Hematopoietic multipotent progenitor cell treated with erythropoietin and hydrocortisone succinate and interleukin-3 and kit ligand, for 6 days (in vitro differentiated cells): ENCODE measurements around the gene ARHGAP22.

Source experiments
- DNase-seq: peaks from one replicate; pipeline ENCODE4 v3.0.0-alpha.2; 2015

Gene ARHGAP22

DNA sequence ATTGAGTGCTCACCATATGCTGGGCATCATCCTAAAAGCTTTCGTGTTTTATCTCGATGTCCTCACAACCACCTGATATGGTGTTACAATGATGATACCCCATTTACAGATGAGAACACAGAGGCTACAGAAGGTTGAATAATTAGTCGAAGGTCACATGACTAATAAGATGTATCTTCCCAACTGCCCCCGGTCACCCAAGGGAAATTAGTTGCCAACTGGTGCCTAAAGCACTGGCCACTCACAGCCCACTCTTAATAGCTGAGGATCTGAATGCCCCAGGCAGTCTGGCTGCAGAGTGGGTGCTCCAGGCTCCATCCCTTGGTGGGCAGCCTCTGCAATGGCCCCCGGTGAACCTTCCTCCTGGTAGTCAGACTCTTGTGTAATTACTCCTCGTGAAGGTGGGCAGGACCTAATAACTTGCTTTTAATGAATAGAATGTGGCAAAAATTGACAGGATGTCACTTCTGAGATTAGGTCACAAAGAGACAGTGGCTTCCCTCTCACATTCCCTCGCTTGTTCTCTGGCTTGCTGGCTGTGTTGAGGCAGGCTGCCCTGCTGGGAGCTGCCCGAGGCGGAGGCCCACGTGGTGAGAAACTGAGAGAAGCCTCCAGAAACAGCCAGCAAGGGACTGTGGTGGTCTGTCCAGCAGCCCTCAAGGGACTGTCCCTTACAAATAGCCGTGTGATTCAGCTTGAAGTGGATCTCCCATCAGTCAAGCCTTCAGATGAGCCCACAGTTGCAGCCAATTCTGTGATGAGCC is 109.4 kb downstream of the ARHGAP22 start:
- no peak for DNase-seq

DNA sequence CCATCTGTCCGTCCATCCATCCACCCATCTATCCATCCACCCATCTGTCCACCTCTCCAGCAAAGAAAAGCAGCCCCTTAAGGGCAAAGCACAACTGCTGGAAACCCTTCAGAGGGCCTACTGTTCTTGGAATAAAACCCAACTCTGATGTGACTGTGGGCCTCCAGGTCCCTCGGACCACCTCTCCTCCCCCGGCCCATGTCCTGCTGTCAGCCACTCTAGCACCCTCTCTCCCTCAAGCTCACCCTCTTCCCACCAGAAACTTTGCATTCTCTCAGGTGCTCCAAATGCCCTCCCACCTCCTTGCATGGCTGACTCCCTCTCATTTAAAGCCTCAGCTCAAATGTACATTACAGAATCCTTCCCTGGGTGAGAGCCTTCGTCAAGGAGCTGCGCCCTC is 110.3 kb downstream of the ARHGAP22 start:
- no peak for DNase-seq

GRCh38 chr10:48494073-48494472 is 110.8 kb downstream of the ARHGAP22 start:
- DNase-seq, result no peak

DNA sequence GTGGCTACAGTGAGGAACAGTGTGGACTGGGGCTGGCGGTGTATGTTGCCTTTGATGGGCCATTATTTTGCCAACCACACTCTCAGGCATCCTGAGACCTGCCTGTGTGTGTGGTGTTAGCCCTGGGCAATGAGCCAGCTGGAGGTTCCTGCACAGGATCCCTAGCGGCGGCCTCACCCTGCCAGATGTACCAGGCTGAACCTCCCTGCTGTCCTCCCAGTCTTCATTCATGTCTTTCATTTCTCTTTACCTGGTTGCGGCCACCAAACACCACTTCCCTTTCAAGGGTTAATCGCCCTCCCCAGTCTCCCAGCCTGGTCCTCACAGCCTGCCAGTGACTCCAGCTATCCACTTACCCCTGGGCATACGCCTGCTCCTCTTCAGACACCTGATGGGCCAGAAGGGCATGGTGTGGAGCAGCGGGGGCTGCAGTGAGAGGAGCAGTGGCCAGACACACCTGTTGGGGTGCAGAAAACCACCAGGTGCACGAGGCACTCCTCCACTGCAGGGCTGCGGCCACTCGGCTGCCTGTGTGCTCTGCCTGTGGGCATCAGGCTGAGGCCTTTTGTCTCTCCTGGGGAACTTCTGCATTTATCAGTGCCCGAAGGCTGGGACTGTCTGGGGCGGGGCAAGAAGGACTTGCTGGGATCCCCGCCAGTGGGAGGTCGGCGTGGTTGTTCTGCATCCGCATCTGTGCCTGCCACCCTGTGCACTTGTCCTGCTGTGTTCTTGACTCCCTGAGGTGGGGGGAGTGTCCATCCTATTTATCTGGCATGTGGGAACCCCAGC is 111.6 kb downstream of the ARHGAP22 start:
- peak; percentile 94 for DNase-seq

DNA sequence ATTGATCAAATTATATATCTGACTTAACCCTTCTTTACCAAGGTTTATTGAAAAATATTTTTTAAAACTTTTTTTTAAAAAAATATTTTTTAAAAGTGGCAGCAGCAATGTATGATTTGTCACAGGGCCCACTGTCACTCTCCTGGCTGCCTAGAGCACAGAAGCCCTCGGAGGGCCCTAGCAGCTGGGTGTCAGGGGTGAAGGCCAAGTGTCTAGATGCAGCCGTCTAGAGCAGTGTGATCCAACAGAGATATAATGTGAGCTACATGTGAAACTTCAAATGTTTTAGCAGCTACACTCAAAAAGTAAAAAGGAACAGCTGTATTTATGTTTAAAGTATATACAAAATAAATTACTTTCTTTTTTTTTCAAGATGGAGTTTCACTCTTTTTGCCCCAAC is 112.7 kb downstream of the ARHGAP22 start:
- peak; percentile 52 for DNase-seq

GRCh38 chr10:48491392-48492139 is 113.3 kb downstream of the ARHGAP22 start:
- no peak for DNase-seq

DNA sequence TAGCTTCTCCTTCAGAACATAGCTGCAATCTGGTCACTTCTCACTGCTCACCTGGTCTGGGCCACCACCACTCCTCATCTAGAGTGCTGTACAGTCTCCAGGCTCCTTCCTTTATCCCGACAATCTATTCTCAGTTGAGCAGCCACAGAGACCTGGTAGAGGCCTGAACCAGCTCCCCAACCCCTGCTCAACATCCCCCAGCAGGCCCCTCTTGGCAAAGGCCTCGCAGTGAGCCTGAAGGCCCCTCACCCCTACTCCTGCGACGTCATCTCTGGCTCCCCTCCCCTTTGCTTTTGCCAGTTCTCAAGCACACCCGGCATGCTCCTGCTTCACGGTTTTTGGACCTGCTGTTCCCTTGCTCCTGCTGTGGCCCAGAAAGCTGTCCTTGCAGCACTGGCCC is 113.9 kb downstream of the ARHGAP22 start:
- DNase-seq, result no peak

DNA sequence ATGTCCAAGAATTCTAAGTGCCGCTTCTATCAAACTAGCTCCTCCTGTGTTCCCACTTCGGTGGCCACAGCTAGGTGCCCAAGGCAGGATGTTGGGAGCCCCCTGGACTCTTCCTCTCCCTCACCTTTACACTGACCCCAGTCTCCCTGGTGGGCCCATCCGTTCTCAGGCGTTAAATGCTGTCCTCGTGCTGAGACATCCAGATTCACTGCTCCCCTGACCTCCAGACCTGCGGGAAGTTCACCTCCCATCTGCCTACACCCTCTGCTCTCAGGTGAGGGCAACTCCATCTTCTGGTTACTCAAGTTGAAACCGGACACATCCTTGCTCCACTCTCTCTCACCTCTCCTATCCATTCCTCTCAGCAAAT is 114.3 kb downstream of the ARHGAP22 start:
- DNase-seq, result no peak

- DNase-seq, result no peak
Measured at GRCh38 chr10:48489099-48489498, 115.8 kb downstream of the ARHGAP22 start.

- DNase-seq, result no peak
Measured at GRCh38 chr10:48487244-48487643, 117.6 kb downstream of the ARHGAP22 start.

- DNase-seq, result no peak
Measured at GRCh38 chr10:48485711-48486110, 119.2 kb downstream of the ARHGAP22 start.

DNA sequence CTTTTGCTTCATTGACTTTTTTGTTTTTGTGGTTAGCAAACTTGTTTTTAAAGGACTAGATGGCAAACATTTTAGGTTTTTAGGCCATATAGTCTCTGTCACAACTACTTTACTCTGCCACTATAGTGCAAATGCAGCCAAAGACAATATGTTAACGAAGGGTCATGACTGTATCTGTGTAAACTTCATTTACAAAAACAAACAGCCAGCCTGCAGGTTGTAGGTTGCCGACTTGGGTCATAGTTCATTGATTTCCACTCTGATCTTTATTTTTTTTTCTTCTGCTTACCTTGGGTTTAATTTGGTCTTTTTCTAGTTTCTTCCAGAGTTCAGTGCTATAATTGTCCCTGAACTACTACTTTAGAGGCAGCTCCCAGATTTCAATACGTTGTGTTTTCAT is 120.0 kb downstream of the ARHGAP22 start:
- DNase-seq, result no peak

DNA sequence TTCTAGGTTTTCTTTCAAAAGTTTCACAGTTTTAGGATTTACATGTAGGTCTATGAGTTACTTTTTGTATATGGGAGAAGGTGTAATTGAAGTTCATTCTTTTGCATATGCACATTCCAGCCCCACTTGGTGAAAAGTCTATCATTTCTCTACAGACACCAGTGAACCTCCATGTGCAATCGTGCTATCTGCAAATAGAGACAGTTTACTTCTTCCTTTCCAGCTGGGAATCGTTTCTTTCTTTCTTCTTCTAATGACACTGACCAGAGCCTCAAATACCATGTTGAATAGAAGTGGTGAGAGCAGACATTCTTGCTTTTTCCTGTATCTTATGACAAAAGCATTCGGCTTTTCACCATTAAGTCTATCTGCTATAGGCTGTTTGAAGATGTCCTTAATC is 122.7 kb downstream of the ARHGAP22 start:
- DNase-seq, result no peak

GRCh38 chr10:48481385-48481784 is 123.5 kb downstream of the ARHGAP22 start:
- no peak for DNase-seq

DNA sequence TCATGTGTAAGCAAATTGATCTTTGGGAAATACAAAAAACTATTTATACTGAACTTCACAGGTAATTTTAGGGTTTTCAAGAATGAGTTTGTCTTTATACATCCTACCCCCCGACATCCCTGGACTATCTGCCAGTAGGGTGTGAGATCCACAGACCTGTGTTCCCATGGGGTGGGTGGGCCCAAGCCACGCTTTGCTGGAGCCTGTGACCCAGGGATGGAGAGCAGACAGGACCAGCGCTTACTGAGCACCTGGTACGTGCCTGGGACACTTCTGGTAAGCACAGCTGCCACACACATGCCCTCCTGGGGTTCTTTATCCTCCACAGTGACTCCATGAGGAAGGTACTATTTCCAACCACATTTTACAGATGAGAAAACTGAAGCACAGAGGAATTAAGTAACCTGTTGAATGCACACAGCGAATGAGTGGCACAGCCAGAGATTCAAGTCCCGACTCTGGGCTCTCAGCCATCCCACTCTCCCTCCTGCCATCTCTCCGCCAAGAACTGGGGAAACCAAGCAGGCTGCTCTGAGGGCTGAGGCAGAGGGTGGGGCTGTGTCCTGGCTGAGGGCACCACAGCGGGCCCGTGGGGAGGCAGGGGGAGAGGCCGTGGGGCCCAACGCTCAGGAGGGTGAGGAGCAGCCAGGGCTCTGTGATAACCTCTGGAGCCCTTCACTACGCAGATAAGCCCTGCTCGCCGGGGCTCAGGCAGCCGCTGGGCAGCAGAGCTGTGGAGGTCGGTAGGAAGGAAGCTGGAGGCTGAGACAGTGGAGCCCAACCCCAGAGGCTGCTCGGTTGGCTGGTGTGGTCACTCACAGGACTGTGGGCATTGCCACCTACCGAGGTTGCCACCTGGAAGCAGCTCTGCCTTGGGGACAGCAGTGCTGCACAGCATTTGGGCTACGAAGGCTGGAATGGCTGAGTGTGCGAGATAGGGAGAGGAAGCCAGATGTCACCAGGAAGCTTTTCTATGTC is 124.2 kb downstream of the ARHGAP22 start:
- peak; percentile 94 for DNase-seq

DNA sequence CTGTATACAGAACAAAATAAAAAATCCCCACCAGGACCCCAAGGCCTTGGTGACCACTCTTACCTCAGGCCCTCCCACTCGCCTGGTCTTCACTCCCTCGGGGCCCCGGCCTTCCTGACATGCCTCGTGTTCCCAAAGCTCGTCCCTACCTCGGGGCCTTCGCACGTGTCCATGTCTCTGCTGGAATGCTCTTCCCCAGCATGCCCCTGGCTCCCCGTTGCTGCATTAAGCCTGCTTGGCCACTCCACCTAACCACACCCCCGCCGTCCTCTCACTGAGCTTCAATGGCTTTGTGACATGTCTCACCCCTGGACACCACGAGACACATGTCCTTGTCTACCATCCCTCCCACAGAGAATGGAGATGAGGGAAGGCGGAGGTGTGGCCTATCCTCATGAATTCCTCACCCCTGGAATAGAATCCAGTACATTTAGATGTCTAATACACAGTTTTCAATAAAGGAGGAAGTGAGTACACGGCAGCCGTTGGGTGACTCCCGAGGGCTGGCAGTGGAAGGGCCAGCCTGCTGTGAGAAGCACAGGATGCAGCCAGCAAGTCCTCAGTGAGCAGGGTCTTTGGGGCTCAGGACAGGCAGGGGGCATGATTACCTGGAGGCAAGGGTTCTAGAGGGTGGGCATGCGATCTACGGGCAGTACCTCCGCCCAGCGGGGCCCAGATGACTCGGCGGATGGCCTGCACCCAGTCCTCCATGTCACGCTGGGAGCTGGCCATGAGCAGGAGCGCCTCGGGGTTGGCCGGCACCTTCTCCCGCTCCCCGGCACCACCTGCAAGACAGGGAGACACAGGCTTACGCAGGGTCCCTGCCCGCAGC is 125.7 kb downstream of the ARHGAP22 start:
- DNase-seq, result no peak

DNA sequence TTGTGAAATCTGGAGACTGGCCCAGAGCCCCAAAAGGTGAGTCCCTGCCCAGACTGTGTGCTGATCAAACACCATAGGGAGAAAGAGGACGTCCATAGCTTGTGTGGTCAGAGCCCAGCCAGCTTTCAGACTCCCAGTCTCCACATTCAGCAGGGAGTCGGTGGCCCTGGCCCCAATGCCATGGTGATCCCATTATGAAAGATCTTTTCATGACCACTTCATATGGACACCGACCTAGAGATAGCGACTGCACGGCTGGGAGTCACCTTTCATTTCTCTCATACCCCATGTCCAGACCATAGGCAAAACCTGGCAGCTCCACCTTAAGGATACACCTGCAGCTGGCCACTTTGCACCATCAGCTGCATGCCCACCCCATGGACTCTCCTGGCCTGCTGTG is 126.4 kb downstream of the ARHGAP22 start:
- DNase-seq, result no peak

DNA sequence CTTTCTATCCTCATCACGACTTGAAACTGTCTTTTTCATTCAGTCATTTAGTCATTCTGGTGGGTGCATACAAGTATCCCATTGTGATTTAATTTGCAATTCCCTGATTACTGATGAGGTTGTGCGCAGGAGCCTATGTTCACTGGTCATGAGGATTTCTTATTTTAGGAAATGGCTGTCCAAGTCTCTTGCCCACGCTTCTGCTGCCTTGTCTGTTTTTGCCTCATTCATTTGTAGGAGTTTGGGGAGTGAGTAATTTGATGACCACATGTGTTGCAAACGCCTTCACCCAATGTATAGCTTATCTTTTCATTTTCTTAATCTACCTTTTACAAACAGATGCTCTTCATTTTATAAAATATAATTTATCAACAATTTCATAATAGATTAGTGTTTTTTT is 127.3 kb downstream of the ARHGAP22 start:
- no peak for DNase-seq

GRCh38 chr10:48477141-48477540 is 127.7 kb downstream of the ARHGAP22 start:
- DNase-seq, result no peak

DNA sequence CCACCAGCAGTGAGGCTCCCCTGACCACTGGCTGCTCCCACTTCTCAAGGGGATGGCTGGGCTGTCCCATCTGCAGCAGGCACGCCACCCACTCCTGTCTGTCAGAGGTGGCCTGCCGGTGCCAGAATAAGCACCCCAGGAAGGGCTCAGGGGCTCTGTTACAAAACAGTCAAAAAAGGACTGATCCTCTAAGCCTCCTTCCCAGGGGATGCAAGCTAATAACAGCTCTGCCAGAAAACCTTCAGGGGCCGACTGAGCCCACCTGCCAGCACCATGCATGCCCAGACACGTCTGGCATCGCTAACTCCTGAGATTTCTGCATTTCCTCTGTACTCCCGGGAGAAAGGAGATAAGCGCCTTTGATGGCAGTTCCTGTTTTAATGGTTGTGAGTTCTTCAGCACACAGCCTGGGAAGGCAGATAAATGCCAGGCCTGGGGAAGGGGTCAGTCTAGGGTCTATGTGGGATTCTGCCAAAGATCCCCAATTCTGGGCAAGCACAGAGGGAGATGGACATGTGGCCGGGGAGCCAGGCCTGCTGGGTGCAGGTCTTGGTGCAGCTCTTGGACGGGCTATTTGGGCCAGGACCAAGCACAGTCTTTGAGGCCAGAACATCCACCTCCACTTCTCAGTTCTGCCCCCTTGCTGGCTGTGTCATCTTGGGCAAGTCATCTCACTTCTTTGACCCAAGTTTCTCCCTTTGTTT is 128.4 kb downstream of the ARHGAP22 start:
- DNase-seq, result peak; percentile 53

GRCh38 chr10:48475943-48476278 is 129.0 kb downstream of the ARHGAP22 start:
- no peak for DNase-seq
